K562 (cell line): Measurements from ENCODE around the gene IGSF10. TPM values are rescaled to one million over a fixed set of nuclear protein-coding genes. Genes with fewer than 3 reads are reported as not detected.

Experiments
- ATAC-seq: fragments of 200-7000 bp; cut with Tn5 transposase; 3 replicates; pipeline ENCODE4 v1.9.1; 2020; ENCODE audit warnings: moderate library complexity
- BruUV-seq: library from RNA; stranded (reverse); fragments of 400-500 nt; replicated peaks from 2 replicates; lab custom pipeline; 2021; lab: Mats Ljungman, UMichigan
- CTCF ChIA-PET: fragments of 300-600 bp; formaldehyde crosslinking; extraction: SDS; loops from one replicate; lab custom pipeline; 2021; ENCODE audit warnings: low intra/inter-chr PET ratio; lab: Yijun Ruan, JAX
- POLR2A ChIA-PET: fragments of 300-600, 350-650 bp; sonication (Branson Sonifier 250); formaldehyde crosslinking; extraction: SDS; loops from one replicate; lab custom pipeline; 2021; ENCODE audit warnings: antibody characterized with exemption, inconsistent platforms; lab: Yijun Ruan, JAX
- DNase-seq, 4 experiments: peaks; one replicate each; pipeline versions ENCODE4 v3.0.0 to v3.0.0-alpha.2; 2011 to 2018; ENCODE audit warnings: low spot score in 3 of 4, mixed read lengths in 3 of 4; ENCODE audit errors: extremely low read depth in 1 of 4
- FAIRE-seq: peaks from 2 replicates; lab custom pipeline; 2011; peaks lifted over from hg19 to GRCh38; lab: Jason Lieb, UNC
- H2AFZ ChIP-seq: 2 replicates; pipeline ENCODE4 v1.6.0; 2011; ENCODE audit warnings: low read depth, low read length, control low read depth, inconsistent platforms
- H3K27ac ChIP-seq: fragments of 200-600 bp; 3 replicates; pipeline ENCODE4 v1.8.0; 2011; ENCODE audit warnings: low read depth, mild to moderate bottlenecking, control low read depth, inconsistent platforms, low read length, moderate library complexity, mixed read lengths; ENCODE audit errors: extremely low read depth
- H3K27me3 ChIP-seq, 2 experiments: fragments of 300-600 bp in 1 of 2; 2 replicates in 1 of 2; 3 replicates in 1 of 2; pipeline versions ENCODE4 v1.6.0 to v1.8.0; 2011; ENCODE audit warnings: inconsistent platforms in 2 of 2, low read length in 2 of 2, mild to moderate bottlenecking in 1 of 2, mixed read lengths in 1 of 2, moderate library complexity in 1 of 2; ENCODE audit not compliant: control insufficient read depth in 2 of 2, insufficient read depth in 2 of 2
- H3K36me3 ChIP-seq: fragments of 300-600 bp; 3 replicates; pipeline ENCODE4 v1.8.0; 2011; ENCODE audit warnings: mild to moderate bottlenecking, low read length, inconsistent platforms; ENCODE audit not compliant: control insufficient read depth, insufficient read depth
- H3K4me1 ChIP-seq, 2 experiments: fragments of 200-600 bp in 1 of 2; replicated peaks in 1 of 2; 2 replicates in 1 of 2; 3 replicates in 1 of 2; pipeline versions ENCODE4 v1.5.1 to v1.8.0; 2011; ENCODE audit warnings: inconsistent platforms in 2 of 2, low read length in 2 of 2, mild to moderate bottlenecking in 1 of 2, mixed read lengths in 1 of 2, moderate library complexity in 1 of 2; ENCODE audit not compliant: control insufficient read depth in 2 of 2, insufficient read depth in 2 of 2
- H3K4me2 ChIP-seq: 2 replicates; pipeline ENCODE4 v1.6.1; 2011; ENCODE audit warnings: low read length, control low read depth, inconsistent platforms, mixed read lengths; ENCODE audit not compliant: insufficient read depth
- H3K4me3 ChIP-seq: fragments of 200-600 bp; sonication (generic), shearing (Covaris generic); 2 replicates; pipeline ENCODE4 v1.5.1; 2016; ENCODE audit warnings: control low read depth, inconsistent platforms
- H3K79me2 ChIP-seq: fragments of 200-600 bp; 3 replicates; pipeline ENCODE4 v1.8.0; 2011; ENCODE audit warnings: low read length, inconsistent platforms; ENCODE audit not compliant: control insufficient read depth, insufficient read depth
- H3K9ac ChIP-seq, 2 experiments: 2 replicates each; pipeline versions ENCODE4 v1.6.0 to v1.6.1; 2011; ENCODE audit warnings: low read depth in 2 of 2, low read length in 2 of 2, control low read depth in 1 of 2, inconsistent platforms in 1 of 2, mild to moderate bottlenecking in 1 of 2, mixed read lengths in 1 of 2; ENCODE audit not compliant: insufficient read depth in 1 of 2
- H3K9me1 ChIP-seq: one replicate; pipeline ENCODE4 v1.6.0; 2011; ENCODE audit warnings: inconsistent platforms, mild to moderate bottlenecking, low read length, moderate library complexity; ENCODE audit not compliant: control insufficient read depth, insufficient read depth
- H3K9me3 ChIP-seq: replicated peaks from 2 replicates; pipeline ENCODE4 v1.5.1; 2011; ENCODE audit warnings: low read depth, low read length, inconsistent platforms; ENCODE audit not compliant: control insufficient read depth, insufficient read depth
- H4K20me1 ChIP-seq: replicated peaks from 2 replicates; pipeline ENCODE4 v1.6.1; 2011; ENCODE audit warnings: low read length, inconsistent platforms, mixed read lengths; ENCODE audit not compliant: control insufficient read depth, insufficient read depth
- ARID1B ChIP-seq: fragments of 450-650 bp; IDR thresholded peaks from 2 replicates; pipeline ENCODE4 v1.6.1; 2016; ENCODE audit warnings: antibody characterized with exemption, mild to moderate bottlenecking, inconsistent platforms
- CBFA2T3 ChIP-seq: fragments of 450-650 bp; IDR thresholded peaks from 2 replicates; pipeline ENCODE4 v1.6.1; 2017
- CHD7 ChIP-seq: fragments of 200-600 bp; sonication (generic); IDR thresholded peaks from one replicate; pipeline ENCODE4 v1.6.1; 2012; ENCODE audit warnings: mild to moderate bottlenecking, low read depth, low read length, inconsistent platforms
- EZH2 ChIP-seq: IDR thresholded peaks from 2 replicates; pipeline ENCODE4 v1.6.1; 2012; ENCODE audit warnings: low read depth, mild to moderate bottlenecking, inconsistent platforms, low read length, borderline replicate concordance
- GABPB2 ChIP-seq: fragments of 250-450 bp; sonication (Bioruptor Pico); conservative IDR thresholded peaks from 2 replicates; pipeline ENCODE4 v1.5.1; 2021; ENCODE audit warnings: mild to moderate bottlenecking
- KLF6 ChIP-seq: fragments of 250-450 bp; sonication (Bioruptor Pico); IDR thresholded peaks from 2 replicates; pipeline ENCODE4 v1.4.0; 2020; ENCODE audit warnings: mild to moderate bottlenecking, moderate library complexity, borderline replicate concordance
- NBN ChIP-seq: fragments of 450-650 bp; IDR thresholded peaks from 2 replicates; pipeline ENCODE4 v1.6.1; 2016; ENCODE audit warnings: low read depth, mild to moderate bottlenecking
- PHTF2 ChIP-seq: fragments of 250-450 bp; sonication (Bioruptor Pico); IDR thresholded peaks from 2 replicates; pipeline ENCODE4 v1.5.0; 2021; ENCODE audit warnings: mild to moderate bottlenecking
- RUNX1 ChIP-seq: sonication (generic); IDR thresholded peaks from 2 replicates; pipeline ENCODE4 v1.6.1; 2016; ENCODE audit warnings: antibody characterized with exemption, low read depth
- YBX1 ChIP-seq: fragments of 450-650 bp; IDR thresholded peaks from 2 replicates; pipeline ENCODE4 v1.7.1; 2016; ENCODE audit warnings: mild to moderate bottlenecking
- ZNF274 ChIP-seq: IDR thresholded peaks from 2 replicates; pipeline ENCODE4 v1.6.1; 2011; ENCODE audit warnings: low read depth, mild to moderate bottlenecking, low read length, moderate library complexity, borderline replicate concordance
- ZNF41 ChIP-seq: fragments of 250-450 bp; sonication (Bioruptor Pico); conservative IDR thresholded peaks from 2 replicates; pipeline ENCODE4 v1.4.0; 2020; ENCODE audit warnings: mild to moderate bottlenecking
- WGBS: fragments of 100-300 bp; shearing (Covaris generic); methylation state at CpG from one replicate; pipeline ENCODE4 v1.1.6; 2016; ENCODE audit warnings: low coverage, mixed read lengths; ENCODE audit not compliant: insufficient coverage; ENCODE audit errors: missing lambda C conversion rate; 5-methylcytosine and 5-hydroxymethylcytosine counted together
- in situ Hi-C: fragments of 300-500 bp; cut with MboI; formaldehyde crosslinking; loops from 4 replicates; pipeline ENCODE4 v1.15.0; 2018; ENCODE audit warnings: inconsistent platforms, mixed read lengths
- intact Hi-C: fragments of 100-400 bp; cut with micrococcal nuclease; formaldehyde crosslinking; loops from 2 replicates; pipeline ENCODE4 v1.14.2; 2022
- polyA plus RNA-seq, 8 experiments: library from polyadenylated mRNA; depleted of rRNA in 4 of 8; stranded (reverse) in 5 of 8; unstranded in 3 of 8; fragments of >200 nt; fragmentation: Nextera tagmentation in 2 of 8; fragmentation: Illumina TruSeq in 1 of 8; extraction: Ambion mirVana in 2 of 8; extraction: Trizol in 1 of 8; gene quantifications; 2 replicates each; pipeline versions ENCODE4 v1.2.1 to v1.2.3, GENCODE V29; 2011 to 2014; ENCODE audit warnings: inconsistent platforms in 1 of 8, missing spikeins in 1 of 8
- total RNA-seq, 7 experiments: library from RNA; depleted of rRNA in 6 of 7; stranded (reverse); fragments of >200 nt in 6 of 7; fragmentation: Illumina TruSeq in 2 of 7; extraction: Trizol in 2 of 7; gene quantifications; 2 replicates each; pipeline versions ENCODE4 v1.2.1 to v1.2.3, GENCODE V29; 2011 to 2021; ENCODE audit warnings: low replicate concordance in 1 of 7

IGSF10 gene
- total and polyA plus RNA-seq, 9 of the 15 experiments (the other 6 are each of a cell fraction or from before 2014, with no cell fraction given): 0.11 to 1.2 (median 0.40) TPM

- Histone ChIP-seq H3K9me1 (no peaks in the 10 kb centered on the region), H3K79me2 (no peaks in the 10 kb centered on the region), H3K4me3 (no peak overlapping the region), H4K20me1 (no peaks in the 10 kb centered on the region), H3K36me3 (no peaks in the 10 kb centered on the region), H2AFZ (no peak overlapping the region), H3K27ac (no peak overlapping the region), H3K27me3 (no peaks in the 10 kb centered on the region; a peak in 1 of 5 replicates), H3K4me2 (no peak overlapping the region), H3K4me1 (no peaks in the 10 kb centered on the region; a peak in 1 of 5 replicates), H3K9me3 (no peaks in the 10 kb centered on the region), H3K9ac (no peak overlapping the region)
- WGBS: 7% methylated on average over 5 of the region's 5 CpGs
- intact Hi-C loops (no loop called here), in situ Hi-C loops (no loop called here)
- BruUV-seq: no TSS peak
- ChIA-PET POLR2A (interaction anchor here (0.7 to 1.0 kb wide), 2 partner anchors 17 to 357 kb away, joined by 3 read pairs; no protein-coding TSS in a partner anchor), CTCF (no interaction called here)
- ATAC-seq (no peak), FAIRE-seq (no peak), DNase-seq (no peak)
- TF ChIP-seq RUNX1 (no peak), PHTF2 (CRISPR knock-in tag) (no peak), EZH2 (no peak), YBX1 (no peak), ZNF274 (no peak), GABPB2 (CRISPR knock-in tag) (no peak), NBN (no peak), CBFA2T3 (no peak), KLF6 (CRISPR knock-in tag) (no peak), ARID1B (no peak), ZNF41 (CRISPR knock-in tag) (no peak), CHD7 (no peak)
These were observed 37.8 kb downstream of the IGSF10 start for GRCh38 chr3:151423091-151423490.
